ENCODE data around the gene KAT6B. TPM values are rescaled to one million over a fixed set of nuclear protein-coding genes. Genes with fewer than 3 reads are reported as not detected.

Gene KAT6B
- total and polyA plus RNA-seq, 4 donors: 5.0 to 161 (median 21.0) TPM

DNA sequence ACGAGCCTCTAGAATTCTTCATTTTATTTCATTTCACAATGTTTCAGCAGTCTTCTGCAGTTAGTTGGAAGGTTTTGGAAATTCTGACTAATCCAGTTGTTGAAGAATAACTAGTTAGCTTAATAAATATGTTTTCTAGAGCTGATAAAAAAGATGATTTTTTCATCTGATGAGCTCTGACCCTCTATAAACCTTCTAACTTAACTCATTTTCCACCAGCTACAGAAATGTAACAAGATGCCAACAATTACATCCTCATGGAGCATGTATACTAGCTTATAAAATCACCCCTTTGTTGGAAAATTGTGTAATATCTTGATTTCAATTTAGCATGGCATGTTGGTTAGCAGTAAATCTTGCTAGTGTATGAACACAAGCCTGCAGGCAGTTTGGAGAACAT, 33.1 kb downstream of the KAT6B start:
- Histone ChIP-seq H3K27ac (ENCODE audit: low read depth in 1 of 2, low read length in 1 of 2) (no peak overlapping the region), H3K9ac (ENCODE audit: insufficient read depth in 1 of 2, low read length in 2 of 2) (no peak overlapping the region), H3K9me3 (ENCODE audit: control insufficient read depth in 4 of 4, insufficient read depth in 3 of 4, low read length in 3 of 4) (no peaks in the 10 kb centered on the region), H3K27me3 (ENCODE audit: control insufficient read depth in 3 of 3, insufficient read depth in 3 of 3, low read length in 2 of 3) (no peaks in the 10 kb centered on the region), H3K36me3 (ENCODE audit: control insufficient read depth in 4 of 4, insufficient read depth in 4 of 4, low read length in 4 of 4) (peaks cover 0 to 3% (median 0%) of the 10 kb centered on the region in 4 donors), H3K4me3 (no peak overlapping the region), H3K4me1 (ENCODE audit: control insufficient read depth in 5 of 5, insufficient read depth in 5 of 5, low read length in 5 of 5) (peaks cover 3 to 11% (median 8%) of the 10 kb centered on the region in 5 donors)
- TF ChIP-seq, protein P1, sequence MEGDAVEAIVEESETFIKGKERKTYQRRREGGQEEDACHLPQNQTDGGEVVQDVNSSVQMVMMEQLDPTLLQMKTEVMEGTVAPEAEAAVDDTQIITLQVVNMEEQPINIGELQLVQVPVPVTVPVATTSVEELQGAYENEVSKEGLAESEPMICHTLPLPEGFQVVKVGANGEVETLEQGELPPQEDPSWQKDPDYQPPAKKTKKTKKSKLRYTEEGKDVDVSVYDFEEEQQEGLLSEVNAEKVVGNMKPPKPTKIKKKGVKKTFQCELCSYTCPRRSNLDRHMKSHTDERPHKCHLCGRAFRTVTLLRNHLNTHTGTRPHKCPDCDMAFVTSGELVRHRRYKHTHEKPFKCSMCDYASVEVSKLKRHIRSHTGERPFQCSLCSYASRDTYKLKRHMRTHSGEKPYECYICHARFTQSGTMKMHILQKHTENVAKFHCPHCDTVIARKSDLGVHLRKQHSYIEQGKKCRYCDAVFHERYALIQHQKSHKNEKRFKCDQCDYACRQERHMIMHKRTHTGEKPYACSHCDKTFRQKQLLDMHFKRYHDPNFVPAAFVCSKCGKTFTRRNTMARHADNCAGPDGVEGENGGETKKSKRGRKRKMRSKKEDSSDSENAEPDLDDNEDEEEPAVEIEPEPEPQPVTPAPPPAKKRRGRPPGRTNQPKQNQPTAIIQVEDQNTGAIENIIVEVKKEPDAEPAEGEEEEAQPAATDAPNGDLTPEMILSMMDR (IDR thresholded peaks at IDR 0.05; ENCODE audit: control extremely low read depth, extremely low read depth): no peak
- no peak for ATAC-seq (ENCODE audit: insufficient read depth, low FRiP score)
- WGBS, 2 donors: 64 to 84% methylated on average over 1 of the region's 1 CpG
- no peak for DNase-seq

DNA sequence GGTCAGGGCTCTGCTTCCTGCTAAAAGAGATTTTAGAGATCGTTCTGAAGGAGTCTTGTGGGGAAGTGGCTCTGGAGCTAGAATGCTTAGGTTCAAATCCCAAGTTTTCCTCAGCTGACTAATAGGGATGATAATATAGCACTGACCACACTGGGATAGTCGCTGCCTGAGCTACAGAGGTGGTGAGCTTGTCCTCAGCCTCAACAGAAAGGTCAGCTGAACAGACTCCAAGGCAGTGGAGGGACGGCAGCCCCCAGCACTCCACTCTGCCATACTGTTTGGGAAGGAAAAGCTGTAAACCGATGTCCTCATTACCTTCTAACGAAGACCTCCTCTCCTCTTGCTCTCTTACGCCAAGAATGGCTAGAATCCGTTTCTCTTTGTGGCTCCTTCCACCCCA, 36.2 kb downstream of the KAT6B start:
- Histone ChIP-seq H3K36me3 (ENCODE audit: control insufficient read depth in 4 of 4, insufficient read depth in 4 of 4, low read length in 4 of 4) (no peaks in the 10 kb centered on the region), H3K27me3 (ENCODE audit: control insufficient read depth in 3 of 3, insufficient read depth in 3 of 3, low read length in 2 of 3) (no peaks in the 10 kb centered on the region), H3K9ac (ENCODE audit: insufficient read depth in 1 of 2, low read length in 2 of 2) (no peak overlapping the region), H3K9me3 (ENCODE audit: control insufficient read depth in 4 of 4, insufficient read depth in 3 of 4, low read length in 3 of 4) (no peaks in the 10 kb centered on the region), H3K4me1 (ENCODE audit: control insufficient read depth in 5 of 5, insufficient read depth in 5 of 5, low read length in 5 of 5) (peaks cover 0 to 19% (median 8%) of the 10 kb centered on the region in 5 donors), H3K4me3 (no peak overlapping the region), H3K27ac (ENCODE audit: low read depth in 1 of 2, low read length in 1 of 2) (no peak overlapping the region)
- no peak for ATAC-seq (ENCODE audit: insufficient read depth, low FRiP score)
- TF ChIP-seq, protein P1 (IDR thresholded peaks at IDR 0.05; ENCODE audit: control extremely low read depth, extremely low read depth): no peak
- DNase-seq: no peak
- WGBS, 2 donors: 63 to 83% methylated on average over 7 of the region's 7 CpGs

DNA sequence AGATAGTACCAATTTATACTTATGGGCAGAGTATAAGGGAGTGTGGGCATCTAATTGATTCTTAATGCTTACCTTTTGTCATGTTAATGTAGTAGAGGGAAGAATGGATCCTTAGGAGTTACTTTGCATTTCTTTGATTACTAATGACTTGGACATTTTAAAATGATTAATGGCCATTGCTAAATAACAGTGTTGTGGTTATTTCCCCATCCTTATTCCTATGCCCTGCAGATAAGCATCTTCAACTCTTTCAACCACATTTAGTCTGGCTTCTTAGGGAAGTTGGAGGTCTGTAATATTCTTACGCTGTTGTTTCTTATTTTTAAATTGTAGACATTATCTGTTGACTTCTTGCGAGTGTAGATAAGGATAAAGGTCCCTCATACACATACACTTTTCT, 37.2 kb downstream of the KAT6B start:
- ATAC-seq (ENCODE audit: insufficient read depth, low FRiP score): no peak
- peaks cover 0 to 21% (median 8%) of the 10 kb centered on the region in 5 donors for H3K4me1 ChIP-seq (ENCODE audit: control insufficient read depth in 5 of 5, insufficient read depth in 5 of 5, low read length in 5 of 5)

More for the DNA sequence above, 37.2 kb downstream of the KAT6B start:
- no peaks in the 10 kb centered on the region for H3K9me3 ChIP-seq (ENCODE audit: control insufficient read depth in 4 of 4, insufficient read depth in 3 of 4, low read length in 3 of 4)
- no peaks in the 10 kb centered on the region for H3K36me3 ChIP-seq (ENCODE audit: control insufficient read depth in 4 of 4, insufficient read depth in 4 of 4, low read length in 4 of 4)
- no peaks in the 10 kb centered on the region for H3K27me3 ChIP-seq (ENCODE audit: control insufficient read depth in 3 of 3, insufficient read depth in 3 of 3, low read length in 2 of 3)
- H3K9ac ChIP-seq (ENCODE audit: insufficient read depth in 1 of 2, low read length in 2 of 2): no peak overlapping the region
- no peak overlapping the region for H3K27ac ChIP-seq (ENCODE audit: low read depth in 1 of 2, low read length in 1 of 2)
- no peak overlapping the region for H3K4me3 ChIP-seq
- no peak for DNase-seq
- TF ChIP-seq, protein P1 (IDR thresholded peaks at IDR 0.05; ENCODE audit: control extremely low read depth, extremely low read depth): no peak
- WGBS, 2 donors: 27 to 61% methylated on average over 2 of the region's 2 CpGs

Data from lung (tissue), 12 donors.